ENCODE measurements around the gene TK1.

TK1 gene

GRCh38 chr17:78184868-78185267 lies 2.0 kb downstream of the TK1 start:
- FAIRE-seq = no peak
- no peak for TF ChIP-seq CTCF (IDR thresholded peaks at IDR 0.05; ENCODE audit: insufficient read depth, missing control alignments)
- DNase-seq (ENCODE audit: insufficient read length, low spot score) = no peak

- FAIRE-seq = no peak
Observed at GRCh38 chr17:78184351-78184750, 2.5 kb downstream of the TK1 start.

GRCh38 chr17:78183916-78184315 lies 2.9 kb downstream of the TK1 start:
- no peak for TF ChIP-seq CTCF (IDR thresholded peaks at IDR 0.05; ENCODE audit: insufficient read depth, missing control alignments)
- no peak for DNase-seq (ENCODE audit: insufficient read length, low spot score)
- no peak for FAIRE-seq

More at GRCh38 chr17:78184351-78184750, 2.5 kb downstream of the TK1 start:
- no peak for TF ChIP-seq CTCF (IDR thresholded peaks at IDR 0.05; ENCODE audit: insufficient read depth, missing control alignments)
- DNase-seq (ENCODE audit: insufficient read length, low spot score) = no peak

GRCh38 chr17:78182504-78182903 lies 4.3 kb downstream of the TK1 start:
- no peak for TF ChIP-seq CTCF (IDR thresholded peaks at IDR 0.05; ENCODE audit: insufficient read depth, missing control alignments)
- FAIRE-seq (no peak), DNase-seq (ENCODE audit: insufficient read length, low spot score) (no peak)

- no peak for FAIRE-seq
Observed at GRCh38 chr17:78180508-78180907, 6.3 kb downstream of the TK1 start.

GRCh38 chr17:78180083-78180482 lies 6.8 kb downstream of the TK1 start:
- FAIRE-seq = no peak
- no peak for DNase-seq (ENCODE audit: insufficient read length, low spot score)
- no peak for TF ChIP-seq CTCF (IDR thresholded peaks at IDR 0.05; ENCODE audit: insufficient read depth, missing control alignments)

More at GRCh38 chr17:78180508-78180907, 6.3 kb downstream of the TK1 start:
- no peak for TF ChIP-seq CTCF (IDR thresholded peaks at IDR 0.05; ENCODE audit: insufficient read depth, missing control alignments)
- DNase-seq (ENCODE audit: insufficient read length, low spot score) = no peak

GRCh38 chr17:78179372-78179771 lies 7.5 kb downstream of the TK1 start:
- no peak for TF ChIP-seq CTCF (IDR thresholded peaks at IDR 0.05; ENCODE audit: insufficient read depth, missing control alignments)
- DNase-seq (ENCODE audit: insufficient read length, low spot score) (no peak), FAIRE-seq (no peak)

All from D721Med (cell line).